Measurements from ENCODE around the gene GALK1.
A peak's percentile ranks its signal among the peaks of the same experiment; 100 is the strongest.
"Not testable (repeated sequence)": the region's sequence is repeated elsewhere in the genome, so short reads cannot be mapped to it uniquely, and the experiment has no call there.

GALK1 gene

GRCh38 chr17:75767881-75768280 is 2.9 kb upstream of the GALK1 start:
- no peak for DNase-seq (ENCODE audit: extremely low read depth in 1 of 2, low read depth in 1 of 2)

GRCh38 chr17:75765981-75766380 is 989 bp upstream of the GALK1 start:
- no peak for DNase-seq (ENCODE audit: extremely low read depth in 1 of 2, low read depth in 1 of 2)

GRCh38 chr17:75764417-75764710 is 628 bp downstream of the GALK1 start:
- no peak for DNase-seq (ENCODE audit: extremely low read depth in 1 of 2, low read depth in 1 of 2)

- DNase-seq (ENCODE audit: extremely low read depth in 1 of 2, low read depth in 1 of 2) = no peak
These were observed 1.2 kb downstream of the GALK1 start for GRCh38 chr17:75763613-75764416.

- DNase-seq (ENCODE audit: extremely low read depth in 1 of 2, low read depth in 1 of 2) = no peak
These were observed 1.8 kb downstream of the GALK1 start for GRCh38 chr17:75763269-75763607.

- no peak for DNase-seq (ENCODE audit: extremely low read depth in 1 of 2, low read depth in 1 of 2)
These were observed 2.3 kb downstream of the GALK1 start for GRCh38 chr17:75762513-75763268.

GRCh38 chr17:75759978-75760640 is 4.9 kb downstream of the GALK1 start:
- DNase-seq (ENCODE audit: extremely low read depth in 1 of 2, low read depth in 1 of 2) = not testable (repeated sequence)

GRCh38 chr17:75759457-75759856 is 5.5 kb downstream of the GALK1 start:
- no peak for DNase-seq (ENCODE audit: extremely low read depth in 1 of 2, low read depth in 1 of 2)

- DNase-seq (ENCODE audit: extremely low read depth in 1 of 2, low read depth in 1 of 2) = no peak
These were observed 6.7 kb downstream of the GALK1 start for GRCh38 chr17:75758131-75758905.

- no peak for DNase-seq (ENCODE audit: extremely low read depth in 1 of 2, low read depth in 1 of 2)
These were observed 7.8 kb downstream of the GALK1 start for GRCh38 chr17:75757086-75757681.

- no peak for DNase-seq (ENCODE audit: extremely low read depth in 1 of 2, low read depth in 1 of 2)
These were observed 8.4 kb downstream of the GALK1 start for GRCh38 chr17:75756451-75757085.

GRCh38 chr17:75755990-75756389 is 9.0 kb downstream of the GALK1 start:
- DNase-seq (ENCODE audit: extremely low read depth in 1 of 2, low read depth in 1 of 2) = no peak

- DNase-seq (ENCODE audit: extremely low read depth in 1 of 2, low read depth in 1 of 2) = no peak
These were observed 9.6 kb downstream of the GALK1 start for GRCh38 chr17:75755205-75755901.

- DNase-seq (ENCODE audit: extremely low read depth in 1 of 2, low read depth in 1 of 2) = no peak
These were observed 10.4 kb downstream of the GALK1 start for GRCh38 chr17:75754378-75755204.

- peak in 1 of 2 donors; percentile 62 for DNase-seq (ENCODE audit: extremely low read depth in 1 of 2, low read depth in 1 of 2)
These were observed 11.2 kb downstream of the GALK1 start for GRCh38 chr17:75753514-75754377.

- DNase-seq (ENCODE audit: extremely low read depth in 1 of 2, low read depth in 1 of 2) = no peak
These were observed 12.0 kb downstream of the GALK1 start for GRCh38 chr17:75752802-75753513.

- no peak for DNase-seq (ENCODE audit: extremely low read depth in 1 of 2, low read depth in 1 of 2)
These were observed 12.6 kb downstream of the GALK1 start for GRCh38 chr17:75752405-75752709.
